ENCODE results near the gene UTP25.

Gene UTP25

GRCh38 chr1:209858561-209859103 is 30.9 kb downstream of the UTP25 start:
- Histone ChIP-seq H3K4me3 (ENCODE audit: low read depth in 1 of 2, low read length in 2 of 2) (no peak overlapping the region), H3K4me2 (ENCODE audit: insufficient read depth, low read length) (no peak overlapping the region), H3K79me2 (ENCODE audit: insufficient read depth, low read length) (no peaks in the 10 kb centered on the region), H3K9ac (ENCODE audit: low read depth, low read length) (no peak overlapping the region), H3K27ac (ENCODE audit: low read length) (no peak overlapping the region), H4K20me1 (ENCODE audit: insufficient read depth, low read length) (0 out of 2 replicates have a peak, but pooled peaks cover 3% of the 10 kb centered on the region), H3K4me1 (ENCODE audit: insufficient read depth, low read length) (no peaks in the 10 kb centered on the region), H2AFZ (ENCODE audit: low read depth, low read length) (no peak overlapping the region), H3K9me3 (ENCODE audit: insufficient read depth, low read length, severe bottlenecking) (no peaks in the 10 kb centered on the region), H3K27me3 (ENCODE audit: insufficient read depth, low read length, poor library complexity) (peaks cover 18% of the 10 kb centered on the region), H3K36me3 (ENCODE audit: insufficient read depth, low read length) (peaks cover 21% of the 10 kb centered on the region)
- ATAC-seq (ENCODE audit: insufficient read depth, low read depth) = no peak
- TF ChIP-seq EZH2 (IDR thresholded peaks at IDR 0.05; ENCODE audit: borderline replicate concordance, low read depth, low read length, severe bottlenecking) = no peak
- TF ChIP-seq, protein P1, sequence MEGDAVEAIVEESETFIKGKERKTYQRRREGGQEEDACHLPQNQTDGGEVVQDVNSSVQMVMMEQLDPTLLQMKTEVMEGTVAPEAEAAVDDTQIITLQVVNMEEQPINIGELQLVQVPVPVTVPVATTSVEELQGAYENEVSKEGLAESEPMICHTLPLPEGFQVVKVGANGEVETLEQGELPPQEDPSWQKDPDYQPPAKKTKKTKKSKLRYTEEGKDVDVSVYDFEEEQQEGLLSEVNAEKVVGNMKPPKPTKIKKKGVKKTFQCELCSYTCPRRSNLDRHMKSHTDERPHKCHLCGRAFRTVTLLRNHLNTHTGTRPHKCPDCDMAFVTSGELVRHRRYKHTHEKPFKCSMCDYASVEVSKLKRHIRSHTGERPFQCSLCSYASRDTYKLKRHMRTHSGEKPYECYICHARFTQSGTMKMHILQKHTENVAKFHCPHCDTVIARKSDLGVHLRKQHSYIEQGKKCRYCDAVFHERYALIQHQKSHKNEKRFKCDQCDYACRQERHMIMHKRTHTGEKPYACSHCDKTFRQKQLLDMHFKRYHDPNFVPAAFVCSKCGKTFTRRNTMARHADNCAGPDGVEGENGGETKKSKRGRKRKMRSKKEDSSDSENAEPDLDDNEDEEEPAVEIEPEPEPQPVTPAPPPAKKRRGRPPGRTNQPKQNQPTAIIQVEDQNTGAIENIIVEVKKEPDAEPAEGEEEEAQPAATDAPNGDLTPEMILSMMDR (IDR thresholded peaks at IDR 0.05; ENCODE audit: borderline replicate concordance, extremely low read depth, low read length, poor library complexity, severe bottlenecking) = no peak
- no peak for DNase-seq

- peak; percentile 99 for ATAC-seq (ENCODE audit: insufficient read depth, low read depth)
- Histone ChIP-seq H3K79me2 (ENCODE audit: insufficient read depth, low read length) (no peaks in the 10 kb centered on the region), H4K20me1 (ENCODE audit: insufficient read depth, low read length) (no peaks in the 10 kb centered on the region), H3K27ac (ENCODE audit: low read length) (no peak overlapping the region), H3K9ac (ENCODE audit: low read depth, low read length) (no peak overlapping the region), H3K4me1 (ENCODE audit: insufficient read depth, low read length) (no peaks in the 10 kb centered on the region), H2AFZ (ENCODE audit: low read depth, low read length) (no peak overlapping the region), H3K4me3 (ENCODE audit: low read depth in 1 of 2, low read length in 2 of 2) (no peak overlapping the region), H3K4me2 (ENCODE audit: insufficient read depth, low read length) (no peak overlapping the region), H3K27me3 (ENCODE audit: insufficient read depth, low read length, poor library complexity) (peaks cover 20% of the 10 kb centered on the region), H3K9me3 (ENCODE audit: insufficient read depth, low read length, severe bottlenecking) (no peaks in the 10 kb centered on the region), H3K36me3 (ENCODE audit: insufficient read depth, low read length) (peaks cover 5% of the 10 kb centered on the region; the same call in 1 of the 2 replicates)
- peak; percentile 76 for DNase-seq
- TF ChIP-seq, protein P1 (IDR thresholded peaks at IDR 0.05; ENCODE audit: borderline replicate concordance, extremely low read depth, low read length, poor library complexity, severe bottlenecking) = peak; percentile 89
- TF ChIP-seq EZH2 (IDR thresholded peaks at IDR 0.05; ENCODE audit: borderline replicate concordance, low read depth, low read length, severe bottlenecking) = no peak
These were observed 32.6 kb downstream of the UTP25 start for GRCh38 chr1:209860293-209860881.

GRCh38 chr1:209861242-209861641 is 33.5 kb downstream of the UTP25 start:
- Histone ChIP-seq H3K9ac (ENCODE audit: low read depth, low read length) (no peak overlapping the region), H2AFZ (ENCODE audit: low read depth, low read length) (no peak overlapping the region), H3K4me3 (ENCODE audit: low read depth in 1 of 2, low read length in 2 of 2) (no peak overlapping the region), H3K27ac (ENCODE audit: low read length) (no peak overlapping the region), H3K9me3 (ENCODE audit: insufficient read depth, low read length, severe bottlenecking) (no peaks in the 10 kb centered on the region), H3K79me2 (ENCODE audit: insufficient read depth, low read length) (no peaks in the 10 kb centered on the region), H3K4me2 (ENCODE audit: insufficient read depth, low read length) (no peak overlapping the region), H4K20me1 (ENCODE audit: insufficient read depth, low read length) (no peaks in the 10 kb centered on the region), H3K27me3 (ENCODE audit: insufficient read depth, low read length, poor library complexity) (peaks cover 23% of the 10 kb centered on the region), H3K4me1 (ENCODE audit: insufficient read depth, low read length) (no peaks in the 10 kb centered on the region), H3K36me3 (ENCODE audit: insufficient read depth, low read length) (no peaks in the 10 kb centered on the region)
- ATAC-seq (ENCODE audit: insufficient read depth, low read depth) = no peak
- no peak for DNase-seq
- TF ChIP-seq EZH2 (IDR thresholded peaks at IDR 0.05; ENCODE audit: borderline replicate concordance, low read depth, low read length, severe bottlenecking) = no peak
- TF ChIP-seq, protein P1 (IDR thresholded peaks at IDR 0.05; ENCODE audit: borderline replicate concordance, extremely low read depth, low read length, poor library complexity, severe bottlenecking) = no peak

Data from DND-41 (cell line).